Measurements from ENCODE around the gene LINC01488.

The LINC01488 gene

DNA sequence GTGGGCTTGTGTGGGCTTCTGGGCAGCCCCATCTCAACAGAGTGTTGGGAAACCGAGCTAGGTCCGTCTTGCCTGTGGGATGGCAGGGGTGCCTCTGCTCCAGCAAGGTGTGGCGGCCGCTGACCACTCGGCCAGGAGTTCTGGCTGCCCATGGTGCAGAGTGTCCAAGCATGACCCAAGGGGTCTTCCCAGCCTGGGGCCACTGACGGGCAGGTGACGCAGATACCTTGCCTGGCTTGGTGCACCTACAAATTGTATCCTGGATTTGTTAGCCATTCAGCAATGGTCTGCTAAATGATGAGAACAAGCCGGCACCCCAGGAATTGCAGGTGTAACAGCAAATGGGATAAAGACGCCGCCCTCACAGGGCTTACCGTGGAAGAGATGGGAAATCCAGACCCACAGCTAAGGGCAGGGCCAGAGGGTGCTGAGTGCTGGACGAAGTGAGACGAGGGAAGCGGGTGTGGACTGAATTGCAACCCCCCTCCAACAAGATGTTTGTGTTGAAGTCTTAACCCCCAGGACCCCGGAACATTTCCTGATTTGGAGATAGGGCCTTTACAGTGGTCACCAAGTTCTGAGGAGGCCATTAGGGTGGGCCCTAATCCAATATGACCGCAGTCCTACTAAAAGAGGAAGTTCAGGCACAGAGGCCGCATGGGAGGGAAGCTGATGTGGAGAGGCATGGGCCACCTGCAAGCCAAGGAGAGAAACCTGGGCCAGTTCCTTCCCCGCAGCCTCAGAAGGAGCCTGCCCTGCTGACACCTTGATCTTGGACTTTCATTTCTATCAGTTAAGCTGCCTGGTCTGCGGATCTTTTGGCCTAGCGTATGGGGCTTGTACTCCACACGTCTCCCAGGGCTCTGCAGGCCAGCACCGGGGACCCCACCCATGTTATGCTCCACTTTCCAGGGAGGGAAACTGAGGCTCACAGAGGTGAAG is 45.2 kb upstream of the LINC01488 start:
- H3K4me3 Mint-ChIP-seq = no peak overlapping the region
- peak overlapping the region in 2 of 3 experiments; percentile 67 to 95 for H3K27ac Mint-ChIP-seq
- peaks cover 24% of the 10 kb centered on the region for H3K4me1 Mint-ChIP-seq
- TF ChIP-seq, protein P1, sequence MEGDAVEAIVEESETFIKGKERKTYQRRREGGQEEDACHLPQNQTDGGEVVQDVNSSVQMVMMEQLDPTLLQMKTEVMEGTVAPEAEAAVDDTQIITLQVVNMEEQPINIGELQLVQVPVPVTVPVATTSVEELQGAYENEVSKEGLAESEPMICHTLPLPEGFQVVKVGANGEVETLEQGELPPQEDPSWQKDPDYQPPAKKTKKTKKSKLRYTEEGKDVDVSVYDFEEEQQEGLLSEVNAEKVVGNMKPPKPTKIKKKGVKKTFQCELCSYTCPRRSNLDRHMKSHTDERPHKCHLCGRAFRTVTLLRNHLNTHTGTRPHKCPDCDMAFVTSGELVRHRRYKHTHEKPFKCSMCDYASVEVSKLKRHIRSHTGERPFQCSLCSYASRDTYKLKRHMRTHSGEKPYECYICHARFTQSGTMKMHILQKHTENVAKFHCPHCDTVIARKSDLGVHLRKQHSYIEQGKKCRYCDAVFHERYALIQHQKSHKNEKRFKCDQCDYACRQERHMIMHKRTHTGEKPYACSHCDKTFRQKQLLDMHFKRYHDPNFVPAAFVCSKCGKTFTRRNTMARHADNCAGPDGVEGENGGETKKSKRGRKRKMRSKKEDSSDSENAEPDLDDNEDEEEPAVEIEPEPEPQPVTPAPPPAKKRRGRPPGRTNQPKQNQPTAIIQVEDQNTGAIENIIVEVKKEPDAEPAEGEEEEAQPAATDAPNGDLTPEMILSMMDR (IDR thresholded peaks at IDR 0.05; ENCODE audit: unreplicated experiment in 3 of 3) = no peak
- H3K36me3 Mint-ChIP-seq (ENCODE audit: low read depth) = no peaks in the 10 kb centered on the region
- H3K9me3 Mint-ChIP-seq = no peaks in the 10 kb centered on the region
- peaks cover 15% of the 10 kb centered on the region for H3K27me3 Mint-ChIP-seq (ENCODE audit: low read depth)

DNA sequence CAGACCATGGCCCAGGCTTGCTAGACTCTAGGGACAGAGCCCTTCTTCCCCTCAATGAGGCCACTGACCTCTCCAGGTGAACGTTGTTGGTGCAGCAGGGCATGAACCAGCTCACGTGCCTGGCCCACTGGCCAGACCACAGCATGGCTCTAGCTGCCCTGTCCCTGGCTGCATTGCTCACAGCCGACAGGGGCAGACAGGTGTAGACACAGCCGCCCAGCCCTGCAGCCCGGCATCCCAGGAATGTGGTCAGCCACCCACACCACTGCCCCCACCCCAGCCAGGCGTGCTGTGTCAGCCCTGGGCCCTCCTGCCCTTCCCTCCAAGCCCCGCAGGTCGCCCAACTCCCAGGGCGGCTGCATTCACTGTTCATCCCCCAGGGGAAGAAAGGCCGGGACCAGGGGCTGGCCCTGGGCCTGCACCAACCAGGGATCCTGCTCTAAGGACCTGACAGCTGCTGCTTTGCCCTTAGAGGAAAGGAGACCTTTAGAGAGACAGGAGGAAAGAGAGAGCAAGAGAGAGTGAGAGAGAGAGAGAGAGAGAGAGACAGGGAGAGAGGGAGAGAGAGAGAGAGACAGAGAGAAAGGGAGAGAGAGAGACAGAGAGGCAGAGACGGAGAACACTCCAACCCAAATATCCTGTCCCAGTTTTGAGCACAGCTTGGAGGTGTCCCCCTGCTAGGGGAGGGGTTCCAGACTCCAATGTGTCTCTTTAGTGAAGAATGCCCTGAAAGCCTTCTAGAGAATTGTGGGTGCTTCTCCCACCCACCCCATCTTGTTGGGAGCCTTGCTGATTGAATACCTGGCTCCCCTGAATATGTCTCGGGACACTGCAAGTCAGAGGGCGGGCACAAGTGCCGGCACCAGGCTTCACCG is 44.2 kb upstream of the LINC01488 start:
- H3K4me3 Mint-ChIP-seq = peak overlapping the region in 2 of 3 experiments; percentile 8 to 42
- no peaks in the 10 kb centered on the region for H3K9me3 Mint-ChIP-seq
- H3K36me3 Mint-ChIP-seq (ENCODE audit: low read depth) = no peaks in the 10 kb centered on the region
- TF ChIP-seq, protein P1 (IDR thresholded peaks at IDR 0.05; ENCODE audit: unreplicated experiment in 3 of 3) = no peak
- H3K4me1 Mint-ChIP-seq = peaks cover 20% of the 10 kb centered on the region
- peak overlapping the region; percentile 67 to 95 (median 87) for H3K27ac Mint-ChIP-seq
- H3K27me3 Mint-ChIP-seq (ENCODE audit: low read depth) = peaks cover 11% of the 10 kb centered on the region

DNA sequence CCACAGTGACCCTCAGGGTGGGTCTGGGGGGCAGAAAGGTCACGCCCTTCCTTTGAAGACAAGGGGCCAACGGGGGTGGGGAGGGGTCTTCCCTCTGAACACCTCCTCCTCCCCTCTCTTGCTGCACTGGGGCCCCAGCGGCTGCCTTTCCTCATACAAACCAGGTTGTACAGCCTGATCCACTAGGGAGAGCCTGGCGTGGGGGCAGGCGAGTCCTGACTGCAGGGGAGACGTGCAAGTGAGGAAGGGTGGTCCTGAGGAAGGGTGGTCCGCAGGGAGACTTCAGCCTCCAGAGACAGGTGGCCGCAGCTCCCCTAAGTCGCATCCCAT is 43.6 kb upstream of the LINC01488 start:
- peaks cover 23% of the 10 kb centered on the region for H3K4me1 Mint-ChIP-seq
- H3K27me3 Mint-ChIP-seq (ENCODE audit: low read depth) = peaks cover 10% of the 10 kb centered on the region
- H3K9me3 Mint-ChIP-seq = no peaks in the 10 kb centered on the region
- TF ChIP-seq, protein P1 (IDR thresholded peaks at IDR 0.05; ENCODE audit: unreplicated experiment in 3 of 3) = no peak
- H3K36me3 Mint-ChIP-seq (ENCODE audit: low read depth) = no peaks in the 10 kb centered on the region
- peak overlapping the region in 1 of 3 experiments; percentile 95 for H3K27ac Mint-ChIP-seq
- no peak overlapping the region for H3K4me3 Mint-ChIP-seq

DNA sequence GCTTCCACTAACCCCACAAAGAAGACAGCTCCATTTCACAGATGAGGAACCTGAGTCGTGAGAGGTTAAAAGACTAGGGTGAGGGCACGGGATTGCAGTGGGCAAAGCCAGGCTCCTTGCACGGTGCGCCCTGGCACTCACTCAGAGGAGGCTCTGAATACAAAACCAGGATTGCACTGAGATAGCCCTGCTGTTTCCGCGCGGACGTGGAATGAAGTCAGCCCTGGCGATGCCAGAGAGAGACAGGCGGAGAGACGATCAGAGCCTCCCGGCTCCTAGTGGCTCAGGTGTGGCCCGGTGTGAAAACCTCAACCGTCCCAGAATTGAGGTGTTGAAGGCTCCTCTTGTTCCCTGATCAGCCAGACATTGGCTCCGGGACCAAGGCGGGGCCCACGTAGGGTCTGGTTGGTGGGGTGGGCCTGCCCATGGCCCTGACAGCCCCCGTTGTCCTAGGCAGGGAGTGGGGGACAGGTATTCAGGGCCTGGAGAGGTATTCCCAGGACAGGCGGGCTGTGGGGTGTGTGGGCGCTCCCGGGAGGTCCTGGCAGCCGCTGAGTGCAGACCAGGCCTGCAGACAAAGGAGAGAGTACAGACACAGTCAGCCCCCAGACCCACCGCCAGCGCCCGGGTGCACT is 43.1 kb upstream of the LINC01488 start:
- Mint-ChIP-seq H3K27ac (no peak overlapping the region), H3K4me1 (peaks cover 27% of the 10 kb centered on the region), H3K9me3 (no peaks in the 10 kb centered on the region), H3K36me3 (ENCODE audit: low read depth) (no peaks in the 10 kb centered on the region), H3K27me3 (ENCODE audit: low read depth) (peaks cover 6% of the 10 kb centered on the region), H3K4me3 (no peak overlapping the region)
- TF ChIP-seq, protein P1 (IDR thresholded peaks at IDR 0.05; ENCODE audit: unreplicated experiment in 3 of 3) = no peak

DNA sequence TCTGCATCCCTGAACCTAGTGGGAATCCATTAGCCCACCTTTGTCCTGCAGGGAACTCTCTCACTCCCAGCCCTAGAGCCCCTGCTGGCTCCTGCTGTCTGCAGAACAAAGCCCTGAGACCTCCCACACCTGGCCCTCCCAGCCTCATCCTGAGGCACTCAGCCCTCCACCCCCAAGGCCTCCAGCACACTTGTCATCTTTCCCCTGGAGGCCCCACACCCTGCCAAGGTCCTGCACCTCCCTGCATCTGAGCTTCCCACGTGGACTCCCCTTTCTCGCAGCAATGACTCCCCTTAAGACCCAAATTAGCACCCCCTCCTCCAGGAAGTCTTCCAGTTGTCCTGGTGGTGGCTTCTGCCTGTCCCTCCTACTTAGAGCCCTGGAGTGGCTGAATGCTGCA is 42.3 kb upstream of the LINC01488 start:
- no peaks in the 10 kb centered on the region for H3K9me3 Mint-ChIP-seq
- TF ChIP-seq, protein P1 (IDR thresholded peaks at IDR 0.05; ENCODE audit: unreplicated experiment in 3 of 3) = no peak
- H3K4me1 Mint-ChIP-seq = peaks cover 34% of the 10 kb centered on the region
- H3K27ac Mint-ChIP-seq = no peak overlapping the region
- H3K4me3 Mint-ChIP-seq = no peak overlapping the region
- no peaks in the 10 kb centered on the region for H3K36me3 Mint-ChIP-seq (ENCODE audit: low read depth)
- peaks cover 8% of the 10 kb centered on the region for H3K27me3 Mint-ChIP-seq (ENCODE audit: low read depth)

All from nephron (organoid).